Posterior vena cava (tissue), 2 donors: Measurements from ENCODE around the gene DUSP22. TPM values are rescaled to one million over a fixed set of nuclear protein-coding genes. Genes with fewer than 3 reads are reported as not detected.

ENCODE experiments used
- DNase-seq: peaks from one replicate; pipeline ENCODE4 v3.0.0-alpha.2; 2020; ENCODE audit warnings: low spot score
- intact Hi-C, 2 donors: fragments of 100-400 bp; cut with DNase I; formaldehyde crosslinking; loops; one replicate each; pipeline versions ENCODE4 v1.14.1 to v1.14.2; 2022 to 2023
- total RNA-seq, 2 donors: library from RNA; stranded (reverse); fragmentation: NEBNext Ultra II Directional; extraction: Animal tissue kit (Norgen Biotek cat#: 25700); gene quantifications; one replicate each; pipeline ENCODE4 v1.2.1, GENCODE V29; 2021
- donor health status: DM: yes; HTN: yes; CAD: no.
- donor health status: DM: yes; HTN: yes; CAD: no.

Gene DUSP22
- total RNA-seq, 2 donors from 2014 or later, result 45.7 to 51.8 TPM

GRCh38 chr6:293193-294174 lies 1.2 kb downstream of the DUSP22 start:
- intact Hi-C loops, result no loop called here
- peak; percentile 87 for DNase-seq

DNA sequence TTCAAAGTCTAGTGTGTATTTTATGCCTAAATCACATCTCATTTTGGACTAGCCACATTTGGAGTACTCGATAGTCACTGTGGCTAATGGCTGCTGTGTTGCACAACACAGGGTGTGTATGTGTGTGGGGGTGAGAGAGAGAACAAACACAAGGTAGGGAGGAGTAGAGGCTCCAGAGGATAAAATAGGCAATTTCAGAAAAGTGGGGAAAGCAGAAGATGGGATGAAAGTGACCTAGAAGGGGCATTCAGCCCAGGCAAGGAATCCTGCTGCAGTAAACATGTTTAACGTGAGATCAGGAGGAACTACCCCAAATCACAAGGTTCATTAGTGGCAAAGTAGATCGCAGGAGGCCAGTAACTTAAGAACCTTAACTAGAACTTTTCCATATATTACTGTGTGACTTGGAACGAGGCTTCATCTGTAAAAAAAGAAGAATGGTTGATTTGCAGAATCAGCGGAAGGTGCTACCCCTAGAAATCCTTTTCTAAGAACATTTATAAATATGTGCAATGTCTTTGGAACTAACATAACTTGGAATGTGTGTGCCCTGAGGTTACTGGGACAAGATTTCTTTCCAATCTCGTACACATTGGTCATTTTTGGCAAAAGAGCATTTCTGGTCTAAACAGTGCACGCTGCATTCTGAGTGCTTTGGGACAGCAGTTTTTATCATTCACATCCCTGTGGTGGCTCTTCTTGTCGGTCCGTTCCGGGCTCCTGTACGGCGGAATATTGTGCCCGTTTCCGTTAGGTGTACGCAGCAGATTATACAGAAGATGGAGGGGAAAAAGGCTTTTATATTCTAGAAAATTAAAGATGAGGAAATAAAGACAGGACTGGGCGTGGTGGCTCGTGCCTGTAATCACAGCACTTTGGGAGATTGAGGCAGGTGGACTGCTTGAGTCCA lies 2.6 kb downstream of the DUSP22 start:
- no peak for DNase-seq
- intact Hi-C loops, result no loop called here

- intact Hi-C loops, result no loop called here
- peak; percentile 86 for DNase-seq
Measured at GRCh38 chr6:296151-297122, 4.2 kb downstream of the DUSP22 start.

GRCh38 chr6:297571-298232 lies 5.4 kb downstream of the DUSP22 start:
- intact Hi-C loops, result no loop called here
- peak; percentile 64 for DNase-seq

DNA sequence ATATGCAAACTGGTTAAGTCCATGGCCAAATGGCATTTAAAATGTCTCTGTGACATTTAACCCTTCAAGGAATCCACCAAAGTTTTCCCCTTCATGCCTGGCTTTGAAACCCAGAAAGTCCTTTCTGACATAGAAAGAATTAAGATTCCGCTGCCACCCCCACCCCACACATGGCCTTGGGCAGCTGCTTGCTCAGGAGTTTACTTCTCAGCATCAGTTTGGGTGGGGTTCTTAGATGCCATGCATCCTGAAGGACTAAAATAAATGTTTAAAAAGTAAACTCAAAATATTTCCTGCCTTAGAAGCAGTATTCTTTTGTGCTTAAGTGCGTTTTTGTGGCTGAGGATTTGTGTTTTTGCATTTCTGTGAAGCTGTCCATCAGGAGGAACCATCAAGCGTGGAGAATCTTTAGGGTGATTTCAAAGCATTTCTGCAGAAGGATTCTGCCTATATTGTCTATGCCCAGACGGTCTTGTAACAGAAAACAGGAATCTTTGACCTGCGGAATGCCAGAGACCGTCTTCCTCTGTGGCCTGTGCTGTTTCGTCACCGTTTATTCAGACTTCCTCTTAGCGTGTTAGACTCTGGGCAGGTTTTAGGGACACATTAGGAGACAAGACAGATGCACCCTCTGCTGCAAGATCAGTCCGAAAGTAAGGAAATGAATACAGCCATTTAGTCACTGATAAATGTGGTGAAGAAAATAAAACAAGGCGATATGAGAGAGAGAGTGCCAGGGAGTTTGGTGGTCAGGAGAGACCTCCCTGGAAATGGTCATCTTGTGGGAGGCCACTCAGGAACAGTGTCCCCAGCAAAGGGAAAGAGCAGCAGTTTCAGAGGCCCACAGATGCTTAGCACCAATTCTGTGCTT lies 6.2 kb downstream of the DUSP22 start:
- no peak for DNase-seq

GRCh38 chr6:299104-299980 lies 7.1 kb downstream of the DUSP22 start:
- DNase-seq, result peak; percentile 84
- intact Hi-C loops, result no loop called here

More for the DNA sequence above, 6.2 kb downstream of the DUSP22 start:
- intact Hi-C loops, result no loop called here

GRCh38 chr6:300026-300425 lies 7.7 kb downstream of the DUSP22 start:
- peak; percentile 74 for DNase-seq
- intact Hi-C loops, result no loop called here

DNA sequence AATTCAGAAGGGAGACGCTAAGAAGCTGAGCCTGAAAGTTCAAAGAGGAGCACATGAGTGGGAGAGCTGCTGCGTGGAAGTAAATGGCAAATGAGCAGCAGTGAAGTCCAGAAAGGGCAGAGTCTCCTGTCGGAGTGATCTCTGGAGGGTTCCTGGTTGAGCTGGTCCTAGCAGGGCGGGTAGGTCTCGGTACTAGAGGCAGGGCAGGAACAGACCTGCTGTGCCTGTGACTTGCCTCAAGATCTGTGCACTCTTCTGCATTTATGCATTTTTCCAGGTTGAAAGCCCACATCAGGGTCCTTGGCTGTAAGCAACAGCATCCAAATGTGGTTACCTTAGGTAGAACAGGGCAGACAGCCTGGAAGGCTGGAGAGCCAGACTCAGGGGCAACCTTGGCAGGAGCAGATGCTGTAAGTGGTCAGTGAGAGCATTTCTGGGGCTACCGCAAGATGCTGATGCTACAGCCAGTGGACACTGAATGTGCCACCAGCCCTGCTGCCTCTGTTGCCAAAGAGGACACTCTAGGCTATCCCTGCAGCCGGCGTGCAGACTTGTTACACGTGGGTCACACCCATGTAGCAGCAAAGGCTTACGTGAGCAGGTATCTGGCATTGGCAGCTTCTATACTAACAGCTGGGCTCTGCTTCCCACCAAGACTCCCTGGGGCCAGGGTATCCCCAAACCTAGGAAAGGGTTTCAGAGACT lies 8.4 kb downstream of the DUSP22 start:
- intact Hi-C loops, result no loop called here

GRCh38 chr6:301526-301925 lies 9.2 kb downstream of the DUSP22 start:
- DNase-seq, result peak; percentile 72
- intact Hi-C loops, result no loop called here

More for the DNA sequence above, 8.4 kb downstream of the DUSP22 start:
- DNase-seq, result peak; percentile 80

- intact Hi-C loops, result no loop called here
- peak; percentile 76 for DNase-seq
Measured at GRCh38 chr6:301929-302705, 9.8 kb downstream of the DUSP22 start.

DNA sequence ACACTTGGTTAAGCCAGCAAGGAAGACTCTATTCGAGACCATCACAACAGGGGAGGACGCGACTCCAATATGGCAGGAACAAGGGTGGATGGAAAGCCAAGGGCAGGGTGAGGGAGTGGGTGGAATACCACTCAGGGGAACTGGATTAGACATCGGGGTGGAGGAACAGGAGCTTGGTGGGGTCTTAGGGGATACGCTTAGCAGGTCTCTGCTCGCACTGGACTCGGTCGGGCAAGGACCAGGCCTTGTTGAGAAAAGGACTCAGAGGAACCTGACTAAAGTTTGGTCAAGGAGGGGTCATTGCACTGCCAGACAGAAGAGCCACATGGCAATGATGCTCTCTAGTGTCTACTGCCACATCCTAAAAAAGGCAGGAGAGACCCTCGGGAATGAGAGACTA lies 10.5 kb downstream of the DUSP22 start:
- intact Hi-C loops, result no loop called here
- DNase-seq, result peak; percentile 73

- DNase-seq, result peak; percentile 78
Measured at GRCh38 chr6:303263-303662, 11.0 kb downstream of the DUSP22 start.

DNA sequence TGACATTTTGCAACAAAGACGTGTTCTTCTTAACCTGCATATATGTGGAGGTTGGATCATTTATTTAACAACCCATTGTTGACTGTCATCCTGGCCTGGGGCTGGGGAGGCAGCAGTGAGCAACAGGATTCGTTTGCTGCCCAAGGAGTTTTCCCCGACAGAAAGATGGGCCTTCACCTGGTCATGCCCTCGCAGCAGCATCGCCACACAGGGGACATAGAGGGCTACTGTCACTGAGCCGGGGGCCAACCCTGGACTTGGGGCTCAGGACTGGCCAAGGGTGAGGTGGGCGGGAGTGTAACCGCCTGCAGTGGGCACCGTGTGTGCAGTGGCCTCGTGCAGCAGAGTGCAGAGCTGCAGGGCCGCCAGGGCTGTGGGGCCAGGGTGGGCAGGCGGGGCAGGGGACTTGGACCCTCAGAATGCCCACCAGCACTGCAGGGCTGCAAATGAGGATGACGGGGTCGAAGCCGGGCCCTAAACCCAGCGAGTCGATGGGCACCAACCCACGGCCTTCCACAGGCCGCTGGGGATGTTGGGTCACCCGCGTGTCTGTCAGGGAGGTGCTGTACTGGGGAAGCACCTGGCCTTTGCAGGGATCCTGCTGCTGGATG lies 11.8 kb downstream of the DUSP22 start:
- intact Hi-C loops, result no loop called here

More at GRCh38 chr6:303263-303662, 11.0 kb downstream of the DUSP22 start:
- intact Hi-C loops, result no loop called here

GRCh38 chr6:304833-305370 lies 12.6 kb downstream of the DUSP22 start:
- DNase-seq, result peak; percentile 78
- intact Hi-C loops, result no loop called here

More for the DNA sequence above, 11.8 kb downstream of the DUSP22 start:
- peak; percentile 85 for DNase-seq
